HepG2 (cell line): ENCODE results near the gene SLC35A3. TPM values are rescaled to one million over a fixed set of nuclear protein-coding genes. Genes with fewer than 3 reads are reported as not detected.

Experiments
- CCAR2 ChIP-seq: fragments of 200-400 bp; formaldehyde crosslinking; optimal IDR thresholded peaks from 2 replicates; pipeline ENCODE3; 2018; ENCODE audit warnings: low read depth, mild to moderate bottlenecking, low read length, moderate library complexity
- NR3C1 ChIP-seq: sonication (generic); formaldehyde crosslinking; IDR thresholded peaks from 2 replicates; pipeline ENCODE4 v1.4.0; 2020; ENCODE audit warnings: missing genetic modification reagents
- SMAD3 ChIP-seq: sonication (generic); formaldehyde crosslinking; IDR thresholded peaks from 2 replicates; pipeline ENCODE4 v1.4.0; 2020; ENCODE audit warnings: missing genetic modification reagents
- SP2 ChIP-seq: sonication (generic); formaldehyde crosslinking; IDR thresholded peaks from 2 replicates; pipeline ENCODE4 v1.5.1; 2020; ENCODE audit warnings: mild to moderate bottlenecking, missing genetic modification reagents
- ZMYM4 ChIP-seq: sonication (generic); formaldehyde crosslinking; IDR thresholded peaks from 2 replicates; pipeline ENCODE4 v1.8.1; 2023; ENCODE audit warnings: mild to moderate bottlenecking, missing genetic modification reagents
- ZNF234 ChIP-seq: sonication (generic); formaldehyde crosslinking; conservative IDR thresholded peaks from 2 replicates; pipeline ENCODE4 v1.5.1; 2020; ENCODE audit warnings: mild to moderate bottlenecking, missing genetic modification reagents
- ZNF333 ChIP-seq: sonication (generic); formaldehyde crosslinking; IDR thresholded peaks from 2 replicates; pipeline ENCODE4 v1.4.0; 2020; ENCODE audit warnings: mild to moderate bottlenecking, missing genetic modification reagents, borderline replicate concordance
- ZNF615 ChIP-seq: sonication (generic); formaldehyde crosslinking; IDR thresholded peaks from 2 replicates; pipeline ENCODE4 v1.5.0; 2020; ENCODE audit warnings: mild to moderate bottlenecking, missing genetic modification reagents, borderline replicate concordance
- ZNF629 ChIP-seq: sonication (generic); formaldehyde crosslinking; conservative IDR thresholded peaks from 2 replicates; pipeline ENCODE4 v1.5.0; 2020; ENCODE audit warnings: missing genetic modification reagents
- ZNF781 ChIP-seq: sonication (generic); formaldehyde crosslinking; IDR thresholded peaks from 2 replicates; pipeline ENCODE4 v1.5.1; 2020; ENCODE audit warnings: borderline replicate concordance, mild to moderate bottlenecking, missing genetic modification reagents; ENCODE audit errors: not compliant biosample characterization
- ZSCAN30 ChIP-seq: sonication (generic); formaldehyde crosslinking; IDR thresholded peaks from 2 replicates; pipeline ENCODE4 v1.5.0; 2020; ENCODE audit warnings: mild to moderate bottlenecking, missing genetic modification reagents
- polyA plus RNA-seq, 8 experiments: library from polyadenylated mRNA; depleted of rRNA in 3 of 8; stranded (reverse) in 7 of 8; unstranded in 1 of 8; fragments of >200 nt; fragmentation: Illumina TruSeq in 4 of 8; extraction: Trizol in 4 of 8; gene quantifications; 2 replicates each; pipeline versions ENCODE4 v1.2.1 to v1.2.3, GENCODE V29; 2011 to 2016; ENCODE audit warnings: low read depth in 4 of 8, missing spikeins in 1 of 8, mixed read lengths in 1 of 8; ENCODE audit not compliant: insufficient read depth in 1 of 8
- total RNA-seq, 5 experiments: library from RNA; depleted of rRNA; stranded (reverse); fragments of >200 nt; fragmentation: Illumina TruSeq; extraction: Trizol; gene quantifications; 2 replicates each; pipeline ENCODE4 v1.2.3, GENCODE V29; 2016; ENCODE audit warnings: low read depth in 1 of 5
- TF ChIP-seq, protein P1 (sequence below): IDR thresholded peaks from 2 replicates; pipeline ENCODE4 v1.4.0; 2020; ENCODE audit warnings: mild to moderate bottlenecking, missing genetic modification reagents
- TF ChIP-seq, protein P2 (sequence below): sonication (generic); formaldehyde crosslinking; IDR thresholded peaks from 2 replicates; pipeline ENCODE4 v1.5.0; 2020; ENCODE audit warnings: missing genetic modification reagents
- TF ChIP-seq, protein P3 (sequence below): sonication (generic); formaldehyde crosslinking; IDR thresholded peaks from 2 replicates; pipeline ENCODE4 v1.4.0; 2020; ENCODE audit warnings: missing genetic modification reagents

Gene SLC35A3
- total and polyA plus RNA-seq, 2 of the 13 experiments (the other 11 are each of a cell fraction or from before 2014, with no cell fraction given) = 11.2 to 24.9 TPM

DNA sequence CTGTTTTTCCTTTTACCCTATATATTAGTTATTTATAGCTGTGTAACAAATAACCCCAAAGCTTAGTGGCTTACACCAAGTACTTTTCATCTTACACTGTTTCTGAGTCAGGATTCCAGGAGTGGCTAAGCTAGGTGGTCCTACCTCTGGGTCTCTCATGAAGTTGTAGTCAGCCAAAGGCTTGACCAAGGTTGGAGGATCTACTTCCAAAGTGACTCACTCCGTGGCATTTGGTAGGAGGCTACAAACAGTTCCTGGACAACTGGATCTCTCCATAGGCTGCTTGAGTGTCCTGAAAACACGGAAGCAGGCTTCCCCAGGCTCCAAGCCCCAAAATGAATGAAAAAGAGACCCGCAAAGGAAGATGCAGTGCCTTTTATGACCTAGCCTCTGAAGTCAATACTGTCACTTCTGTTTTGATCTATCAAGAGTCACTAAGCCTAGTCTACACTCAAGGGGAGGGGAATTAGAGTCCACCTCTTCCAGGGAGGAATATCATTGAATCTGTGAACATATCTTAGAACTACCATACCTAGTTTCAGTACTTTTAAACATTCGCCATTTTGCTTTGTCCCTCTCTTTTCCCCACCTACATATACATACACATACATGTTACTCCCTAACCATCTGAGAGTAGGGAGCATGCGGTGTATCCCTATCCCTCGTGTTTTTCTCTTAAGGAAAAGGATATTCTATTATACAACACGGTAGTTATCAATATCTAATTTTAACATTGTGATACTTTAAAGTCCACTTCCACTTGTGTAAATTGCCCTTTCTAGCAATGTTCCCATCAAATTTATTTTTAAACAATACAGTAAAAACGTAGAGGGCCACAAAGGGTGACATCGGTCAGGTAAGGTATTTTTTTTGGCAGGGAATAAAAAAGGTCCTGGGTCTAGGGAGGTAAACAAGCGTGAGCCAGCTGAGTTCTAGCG is 67.2 kb downstream of the SLC35A3 start (continued):
- TF ChIP-seq, protein P1, sequence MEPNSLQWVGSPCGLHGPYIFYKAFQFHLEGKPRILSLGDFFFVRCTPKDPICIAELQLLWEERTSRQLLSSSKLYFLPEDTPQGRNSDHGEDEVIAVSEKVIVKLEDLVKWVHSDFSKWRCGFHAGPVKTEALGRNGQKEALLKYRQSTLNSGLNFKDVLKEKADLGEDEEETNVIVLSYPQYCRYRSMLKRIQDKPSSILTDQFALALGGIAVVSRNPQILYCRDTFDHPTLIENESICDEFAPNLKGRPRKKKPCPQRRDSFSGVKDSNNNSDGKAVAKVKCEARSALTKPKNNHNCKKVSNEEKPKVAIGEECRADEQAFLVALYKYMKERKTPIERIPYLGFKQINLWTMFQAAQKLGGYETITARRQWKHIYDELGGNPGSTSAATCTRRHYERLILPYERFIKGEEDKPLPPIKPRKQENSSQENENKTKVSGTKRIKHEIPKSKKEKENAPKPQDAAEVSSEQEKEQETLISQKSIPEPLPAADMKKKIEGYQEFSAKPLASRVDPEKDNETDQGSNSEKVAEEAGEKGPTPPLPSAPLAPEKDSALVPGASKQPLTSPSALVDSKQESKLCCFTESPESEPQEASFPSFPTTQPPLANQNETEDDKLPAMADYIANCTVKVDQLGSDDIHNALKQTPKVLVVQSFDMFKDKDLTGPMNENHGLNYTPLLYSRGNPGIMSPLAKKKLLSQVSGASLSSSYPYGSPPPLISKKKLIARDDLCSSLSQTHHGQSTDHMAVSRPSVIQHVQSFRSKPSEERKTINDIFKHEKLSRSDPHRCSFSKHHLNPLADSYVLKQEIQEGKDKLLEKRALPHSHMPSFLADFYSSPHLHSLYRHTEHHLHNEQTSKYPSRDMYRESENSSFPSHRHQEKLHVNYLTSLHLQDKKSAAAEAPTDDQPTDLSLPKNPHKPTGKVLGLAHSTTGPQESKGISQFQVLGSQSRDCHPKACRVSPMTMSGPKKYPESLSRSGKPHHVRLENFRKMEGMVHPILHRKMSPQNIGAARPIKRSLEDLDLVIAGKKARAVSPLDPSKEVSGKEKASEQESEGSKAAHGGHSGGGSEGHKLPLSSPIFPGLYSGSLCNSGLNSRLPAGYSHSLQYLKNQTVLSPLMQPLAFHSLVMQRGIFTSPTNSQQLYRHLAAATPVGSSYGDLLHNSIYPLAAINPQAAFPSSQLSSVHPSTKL (CRISPR knock-in tag) = 0 out of 2 replicates have a peak, but pooled peaks have one; percentile 10
- 0 out of 2 replicates have a peak, but pooled peaks have one; percentile 37 for TF ChIP-seq SMAD3
- no peak for TF ChIP-seq NR3C1 (CRISPR knock-in tag)
- no peak for TF ChIP-seq ZNF629 (CRISPR knock-in tag)
- no peak for TF ChIP-seq SP2
- TF ChIP-seq ZMYM4 (CRISPR knock-in tag) = no peak
- no peak for TF ChIP-seq ZNF615 (CRISPR knock-in tag)
- 0 out of 2 replicates have a peak, but pooled peaks have one; percentile 35 for TF ChIP-seq ZSCAN30 (CRISPR knock-in tag)
- TF ChIP-seq, protein P2, sequence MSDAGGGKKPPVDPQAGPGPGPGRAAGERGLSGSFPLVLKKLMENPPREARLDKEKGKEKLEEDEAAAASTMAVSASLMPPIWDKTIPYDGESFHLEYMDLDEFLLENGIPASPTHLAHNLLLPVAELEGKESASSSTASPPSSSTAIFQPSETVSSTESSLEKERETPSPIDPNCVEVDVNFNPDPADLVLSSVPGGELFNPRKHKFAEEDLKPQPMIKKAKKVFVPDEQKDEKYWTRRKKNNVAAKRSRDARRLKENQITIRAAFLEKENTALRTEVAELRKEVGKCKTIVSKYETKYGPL = no peak
- TF ChIP-seq ZNF333 (CRISPR knock-in tag) = no peak
- no peak for TF ChIP-seq CCAR2
- no peak for TF ChIP-seq ZNF781 (CRISPR knock-in tag)
- TF ChIP-seq, protein P3, sequence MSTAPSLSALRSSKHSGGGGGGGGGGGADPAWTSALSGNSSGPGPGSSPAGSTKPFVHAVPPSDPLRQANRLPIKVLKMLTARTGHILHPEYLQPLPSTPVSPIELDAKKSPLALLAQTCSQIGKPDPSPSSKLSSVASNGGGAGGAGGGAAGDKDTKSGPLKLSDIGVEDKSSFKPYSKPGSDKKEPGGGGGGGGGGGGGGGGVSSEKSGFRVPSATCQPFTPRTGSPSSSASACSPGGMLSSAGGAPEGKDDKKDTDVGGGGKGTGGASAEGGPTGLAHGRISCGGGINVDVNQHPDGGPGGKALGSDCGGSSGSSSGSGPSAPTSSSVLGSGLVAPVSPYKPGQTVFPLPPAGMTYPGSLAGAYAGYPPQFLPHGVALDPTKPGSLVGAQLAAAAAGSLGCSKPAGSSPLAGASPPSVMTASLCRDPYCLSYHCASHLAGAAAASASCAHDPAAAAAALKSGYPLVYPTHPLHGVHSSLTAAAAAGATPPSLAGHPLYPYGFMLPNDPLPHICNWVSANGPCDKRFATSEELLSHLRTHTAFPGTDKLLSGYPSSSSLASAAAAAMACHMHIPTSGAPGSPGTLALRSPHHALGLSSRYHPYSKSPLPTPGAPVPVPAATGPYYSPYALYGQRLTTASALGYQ (CRISPR knock-in tag) = no peak
- TF ChIP-seq ZNF234 (CRISPR knock-in tag) = no peak
